Tibial nerve (tissue), 4 donors: Measurements from ENCODE around the gene BAZ1A.

Experiments used
- EP300 ChIP-seq, 2 donors: sonication (generic); formaldehyde crosslinking; IDR thresholded peaks; one replicate each; pipeline ENCODE4 v1.6.1; 2017; ENCODE audit warnings: antibody characterized with exemption in 2 of 2, mild to moderate bottlenecking in 1 of 2
- TF ChIP-seq, protein P1 (sequence below), 5 experiments: fragments of 200-600 bp in 3 of 5; fragments of 450-650 bp in 2 of 5; sonication (generic) in 3 of 5; IDR thresholded peaks; one replicate each; pipeline ENCODE4 v1.5.1; 2016 to 2019; ENCODE audit warnings: antibody characterized with exemption in 5 of 5, mild to moderate bottlenecking in 3 of 5, moderate library complexity in 2 of 5

DNA sequence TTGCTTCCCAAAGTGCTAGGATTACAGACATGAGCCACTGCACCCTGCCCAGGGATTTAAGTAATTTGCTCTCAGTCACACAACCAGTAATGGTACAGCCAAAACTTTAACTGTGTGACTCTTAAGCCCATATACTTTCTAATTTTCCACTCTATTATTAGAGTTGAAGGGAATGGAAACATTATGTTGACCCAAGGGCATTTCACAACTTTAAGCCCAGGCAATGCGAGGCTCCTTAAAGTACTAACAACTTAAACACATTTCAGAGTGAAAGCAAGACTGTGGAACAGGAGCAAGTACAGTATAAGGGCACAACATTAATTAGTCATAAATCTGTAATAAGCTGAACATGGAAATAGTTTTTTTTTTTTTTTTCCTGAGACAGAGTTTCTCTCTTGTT, 39.8 kb downstream of the BAZ1A start:
- TF ChIP-seq EP300 (IDR thresholded peaks at IDR 0.05) = no peak
- TF ChIP-seq, protein P1, sequence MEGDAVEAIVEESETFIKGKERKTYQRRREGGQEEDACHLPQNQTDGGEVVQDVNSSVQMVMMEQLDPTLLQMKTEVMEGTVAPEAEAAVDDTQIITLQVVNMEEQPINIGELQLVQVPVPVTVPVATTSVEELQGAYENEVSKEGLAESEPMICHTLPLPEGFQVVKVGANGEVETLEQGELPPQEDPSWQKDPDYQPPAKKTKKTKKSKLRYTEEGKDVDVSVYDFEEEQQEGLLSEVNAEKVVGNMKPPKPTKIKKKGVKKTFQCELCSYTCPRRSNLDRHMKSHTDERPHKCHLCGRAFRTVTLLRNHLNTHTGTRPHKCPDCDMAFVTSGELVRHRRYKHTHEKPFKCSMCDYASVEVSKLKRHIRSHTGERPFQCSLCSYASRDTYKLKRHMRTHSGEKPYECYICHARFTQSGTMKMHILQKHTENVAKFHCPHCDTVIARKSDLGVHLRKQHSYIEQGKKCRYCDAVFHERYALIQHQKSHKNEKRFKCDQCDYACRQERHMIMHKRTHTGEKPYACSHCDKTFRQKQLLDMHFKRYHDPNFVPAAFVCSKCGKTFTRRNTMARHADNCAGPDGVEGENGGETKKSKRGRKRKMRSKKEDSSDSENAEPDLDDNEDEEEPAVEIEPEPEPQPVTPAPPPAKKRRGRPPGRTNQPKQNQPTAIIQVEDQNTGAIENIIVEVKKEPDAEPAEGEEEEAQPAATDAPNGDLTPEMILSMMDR (IDR thresholded peaks at IDR 0.05) = no peak
